ENCODE results near the gene XIST.

DNA sequence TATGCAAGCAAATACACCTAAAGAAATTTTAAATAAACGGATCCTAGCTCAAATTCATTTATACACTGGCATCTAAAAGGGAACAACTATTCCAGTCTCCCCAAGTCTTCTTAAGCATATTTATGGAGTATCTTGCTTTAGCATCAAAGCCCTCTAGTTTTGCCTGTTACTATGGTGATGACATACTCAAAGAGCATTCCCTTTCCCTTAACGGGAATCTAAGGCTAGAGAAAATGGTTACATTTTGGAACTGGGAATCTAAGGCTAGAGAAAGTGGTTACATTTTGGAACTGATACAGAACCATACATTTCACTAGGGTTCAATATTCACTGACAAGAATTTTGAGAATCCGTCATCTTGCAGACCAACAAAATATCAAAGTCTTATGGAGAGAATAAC is 18.3 kb downstream of the XIST start:
- TF ChIP-seq, protein P1, sequence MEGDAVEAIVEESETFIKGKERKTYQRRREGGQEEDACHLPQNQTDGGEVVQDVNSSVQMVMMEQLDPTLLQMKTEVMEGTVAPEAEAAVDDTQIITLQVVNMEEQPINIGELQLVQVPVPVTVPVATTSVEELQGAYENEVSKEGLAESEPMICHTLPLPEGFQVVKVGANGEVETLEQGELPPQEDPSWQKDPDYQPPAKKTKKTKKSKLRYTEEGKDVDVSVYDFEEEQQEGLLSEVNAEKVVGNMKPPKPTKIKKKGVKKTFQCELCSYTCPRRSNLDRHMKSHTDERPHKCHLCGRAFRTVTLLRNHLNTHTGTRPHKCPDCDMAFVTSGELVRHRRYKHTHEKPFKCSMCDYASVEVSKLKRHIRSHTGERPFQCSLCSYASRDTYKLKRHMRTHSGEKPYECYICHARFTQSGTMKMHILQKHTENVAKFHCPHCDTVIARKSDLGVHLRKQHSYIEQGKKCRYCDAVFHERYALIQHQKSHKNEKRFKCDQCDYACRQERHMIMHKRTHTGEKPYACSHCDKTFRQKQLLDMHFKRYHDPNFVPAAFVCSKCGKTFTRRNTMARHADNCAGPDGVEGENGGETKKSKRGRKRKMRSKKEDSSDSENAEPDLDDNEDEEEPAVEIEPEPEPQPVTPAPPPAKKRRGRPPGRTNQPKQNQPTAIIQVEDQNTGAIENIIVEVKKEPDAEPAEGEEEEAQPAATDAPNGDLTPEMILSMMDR (IDR thresholded peaks at IDR 0.05; ENCODE audit: low read length) = no peak
- TF ChIP-seq EZH2 (IDR thresholded peaks at IDR 0.05; ENCODE audit: borderline replicate concordance, low read length) = no peak

Data from OCI-LY1 (cell line).